A673 (cell line): ENCODE measurements around the gene RPS8. TPM values are rescaled to one million over a fixed set of nuclear protein-coding genes. Genes with fewer than 3 reads are reported as not detected.

Experiments used
- BruUV-seq: library from RNA; stranded (reverse); fragments of 400-500 nt; replicated peaks from 2 replicates; lab custom pipeline; 2021; lab: Mats Ljungman, UMichigan
- CTCF ChIA-PET: fragments of 300-600 bp; sonication (Branson Sonifier 250); formaldehyde crosslinking; loops from one replicate; lab custom pipeline; 2022; ENCODE audit warnings: antibody characterized with exemption; lab: Charles Lee
- POLR2A ChIA-PET: fragments of 300-600 bp; sonication (Branson Sonifier 250); formaldehyde crosslinking; loops from one replicate; lab custom pipeline; 2022; ENCODE audit warnings: antibody characterized with exemption; ENCODE audit not compliant: low non-redundant PET; lab: Charles Lee
- DNase-seq: peaks from one replicate; pipeline ENCODE4 v3.0.0-alpha.2; 2015; ENCODE audit warnings: low spot score
- H3K27ac ChIP-seq: fragments of 200-600 bp; sonication (generic); 2 replicates; pipeline ENCODE4 v1.5.1; 2016; ENCODE audit warnings: mixed run types, low read depth, mild to moderate bottlenecking, mixed read lengths, antibody characterized with exemption, low read length; ENCODE audit not compliant: poor library complexity, severe bottlenecking
- H3K27me3 ChIP-seq: fragments of 200-600 bp; sonication (generic); replicated peaks from 2 replicates; pipeline ENCODE4 v1.6.1; 2017; ENCODE audit warnings: mixed run types, low read depth, mild to moderate bottlenecking, mixed read lengths, antibody characterized with exemption, low read length; ENCODE audit not compliant: insufficient read depth, poor library complexity
- H3K36me3 ChIP-seq: fragments of 200-600 bp; sonication (generic); 2 replicates; pipeline ENCODE4 v1.6.1; 2016; ENCODE audit warnings: mixed run types, mild to moderate bottlenecking, mixed read lengths, antibody characterized with exemption, low read length; ENCODE audit not compliant: insufficient read depth, poor library complexity, severe bottlenecking
- H3K4me1 ChIP-seq: fragments of 200-600 bp; sonication (generic); 2 replicates; pipeline ENCODE4 v1.6.1; 2017; ENCODE audit warnings: mixed run types, mild to moderate bottlenecking, mixed read lengths, antibody characterized with exemption, low read length; ENCODE audit not compliant: insufficient read depth, poor library complexity, severe bottlenecking
- H3K4me3 ChIP-seq: fragments of 200-600 bp; sonication (generic); 2 replicates; pipeline ENCODE4 v1.5.1; 2016; ENCODE audit warnings: low read depth, mixed run types, mild to moderate bottlenecking, mixed read lengths, low read length; ENCODE audit not compliant: poor library complexity, severe bottlenecking
- H3K9me3 ChIP-seq: fragments of 200-600 bp; sonication (generic); 2 replicates; pipeline ENCODE4 v1.6.1; 2016; ENCODE audit warnings: mixed run types, low read depth, mild to moderate bottlenecking, mixed read lengths, antibody characterized with exemption, low read length; ENCODE audit not compliant: poor library complexity, severe bottlenecking
- CTCF ChIP-seq: fragments of 300-800, 200-600 bp; sonication (generic); conservative IDR thresholded peaks from 2 replicates; pipeline ENCODE4 v1.5.1; 2017; ENCODE audit warnings: low read depth, mild to moderate bottlenecking, antibody characterized with exemption, low read length, moderate library complexity, mixed read lengths
- EZH2 ChIP-seq: fragments of 200-600 bp; sonication (generic); IDR thresholded peaks from 2 replicates; pipeline ENCODE4 v1.6.1; 2017; ENCODE audit warnings: borderline replicate concordance, low read depth, mild to moderate bottlenecking, mixed read lengths, antibody characterized with exemption, low read length; ENCODE audit not compliant: poor library complexity, severe bottlenecking
- intact Hi-C: fragments of 100-400 bp; cut with micrococcal nuclease; formaldehyde crosslinking; loops from one replicate; pipeline ENCODE4 v1.10.0; 2022; ENCODE audit not compliant: unreplicated experiment
- total RNA-seq: library from RNA; stranded (reverse); gene quantifications from 2 replicates; pipeline ENCODE4 v1.2.3, GENCODE V29; 2021

Gene RPS8
- total RNA-seq, 1 experiment from 2014 or later, result 1,734 TPM

- TF ChIP-seq CTCF, result no peak
- no peak for TF ChIP-seq EZH2
- Histone ChIP-seq H3K36me3 (no peaks in the 10 kb centered on the region), H3K4me1 (peaks cover 6% of the 10 kb centered on the region), H3K27ac (no peak overlapping the region), H3K4me3 (no peak overlapping the region), H3K9me3 (no peaks in the 10 kb centered on the region), H3K27me3 (no peaks in the 10 kb centered on the region)
- no TSS peak for BruUV-seq
- intact Hi-C loops, result no loop called here
- ChIA-PET POLR2A (interaction anchor here (2.3 kb wide), 1 partner anchor 9 kb away, joined by 18 read pairs; the partner anchor contains the start of genes BTBD19 and DYNLT4), CTCF (interaction anchor here (1.2 kb wide), 1 partner anchor 17 kb away, joined by 3 read pairs; the partner anchor contains the start of gene PLK3)
- no peak for DNase-seq
Observed at GRCh38 chr1:44817307-44817706, 42.0 kb downstream of the RPS8 start.

GRCh38 chr1:44817771-44818495 is 42.6 kb downstream of the RPS8 start:
- no peak overlapping the region for H3K27ac ChIP-seq

GRCh38 chr1:44819196-44819607 is 43.9 kb downstream of the RPS8 start:
- no TSS peak for BruUV-seq
- Histone ChIP-seq H3K4me1 (peaks cover 6% of the 10 kb centered on the region), H3K27ac (peak overlapping the region; percentile 98), H3K36me3 (no peaks in the 10 kb centered on the region), H3K27me3 (no peaks in the 10 kb centered on the region), H3K9me3 (no peaks in the 10 kb centered on the region), H3K4me3 (peak overlapping the region; percentile 48)
- intact Hi-C loops, result loop anchor here (2.0 kb wide), 1 partner anchor 88 kb away; the partner anchor contains the start of gene RNU5D-1
- ChIA-PET CTCF (interaction anchor here (1.0 kb wide), 1 partner anchor 11 kb away, joined by 3 read pairs; the partner anchor contains the start of gene BTBD19), POLR2A (interaction anchor here (0.5 to 2.3 kb wide), 15 partner anchors 8 to 802 kb away, joined by 3 to 18 read pairs (median 5); partner anchors contain the start of genes BTBD19, DYNLT4, PLK3 and PTCH2)
- no peak for DNase-seq
- TF ChIP-seq EZH2, result no peak
- TF ChIP-seq CTCF, result no peak

More at GRCh38 chr1:44817771-44818495, 42.6 kb downstream of the RPS8 start:
- intact Hi-C loops, result loop anchor here (2.0 kb wide), 1 partner anchor 87 kb away; the partner anchor contains the start of gene RNU5D-1
- Histone ChIP-seq H3K4me3 (no peak overlapping the region), H3K36me3 (no peaks in the 10 kb centered on the region), H3K9me3 (no peaks in the 10 kb centered on the region), H3K27me3 (no peaks in the 10 kb centered on the region), H3K4me1 (peaks cover 6% of the 10 kb centered on the region)
- no TSS peak for BruUV-seq
- DNase-seq, result no peak
- TF ChIP-seq EZH2 (no peak), CTCF (no peak)
- ChIA-PET CTCF (interaction anchor here (1.2 kb wide), 1 partner anchor 18 kb away, joined by 3 read pairs; the partner anchor contains the start of gene PLK3), POLR2A (interaction anchor here (2.3 kb wide), 1 partner anchor 10 kb away, joined by 18 read pairs; the partner anchor contains the start of genes BTBD19 and DYNLT4)
